GM12878 (cell line): Measurements from ENCODE around the gene PABPN1. TPM values are rescaled to one million over a fixed set of nuclear protein-coding genes. Genes with fewer than 3 reads are reported as not detected.

Experiments used
- BCL3 ChIP-seq: IDR thresholded peaks from 2 replicates; pipeline ENCODE4 v1.6.1; 2011; ENCODE audit warnings: borderline replicate concordance, low read depth, mild to moderate bottlenecking, moderate library complexity, low read length; ENCODE audit not compliant: insufficient read depth, poor library complexity, severe bottlenecking
- BHLHE40 ChIP-seq, 2 experiments: fragments of 450-650 bp in 1 of 2; IDR thresholded peaks; 2 replicates each; pipeline ENCODE4 v1.6.1; 2011 to 2017; ENCODE audit warnings: low read depth in 2 of 2, borderline replicate concordance in 1 of 2, improper control_type of control experiment in 1 of 2, low read length in 1 of 2, mild to moderate bottlenecking in 1 of 2
- DPF2 ChIP-seq: fragments of 450-650 bp; IDR thresholded peaks from 2 replicates; pipeline ENCODE4 v1.6.1; 2017; ENCODE audit warnings: mild to moderate bottlenecking
- GABPA ChIP-seq: IDR thresholded peaks from 2 replicates; pipeline ENCODE4 v1.6.1; 2014; ENCODE audit warnings: antibody characterized with exemption, low read depth, mild to moderate bottlenecking, inconsistent platforms
- MXI1 ChIP-seq: fragments of 150-350 bp; IDR thresholded peaks from 2 replicates; pipeline ENCODE4 v1.6.1; 2011; ENCODE audit warnings: low read depth, mild to moderate bottlenecking, inconsistent platforms, low read length, improper control_type of control experiment
- NR2F1 ChIP-seq: fragments of 450-650 bp; conservative IDR thresholded peaks from 2 replicates; pipeline ENCODE4 v1.6.1; 2017; ENCODE audit warnings: mild to moderate bottlenecking
- NRF1 ChIP-seq: conservative IDR thresholded peaks from 2 replicates; pipeline ENCODE4 v1.6.1; 2011; ENCODE audit warnings: mild to moderate bottlenecking, low read depth, low read length, improper control_type of control experiment
- POLR2A ChIP-seq: IDR thresholded peaks from 2 replicates; pipeline ENCODE4 v1.6.1; 2011; ENCODE audit warnings: low read depth, mild to moderate bottlenecking, low read length
- TAF1 ChIP-seq: IDR thresholded peaks from 2 replicates; pipeline ENCODE4 v1.6.1; 2011; ENCODE audit warnings: mild to moderate bottlenecking, low read depth, low read length, borderline replicate concordance
- ZBTB11 ChIP-seq: fragments of 450-650 bp; formaldehyde crosslinking; IDR thresholded peaks from 2 replicates; pipeline ENCODE4 v1.5.0; 2022; ENCODE audit warnings: mild to moderate bottlenecking, missing genetic modification characterization
- ZBTB4 ChIP-seq: fragments of 450-650 bp; formaldehyde crosslinking; IDR thresholded peaks from 2 replicates; pipeline ENCODE4 v1.4.0; 2022; ENCODE audit warnings: mild to moderate bottlenecking, moderate library complexity
- ZNF592 ChIP-seq: fragments of 450-650 bp; IDR thresholded peaks from 2 replicates; pipeline ENCODE4 v1.6.1; 2017; ENCODE audit warnings: mild to moderate bottlenecking, moderate library complexity
- polyA plus RNA-seq, 11 experiments: library from polyadenylated mRNA; depleted of rRNA in 4 of 11; unstranded in 6 of 11; stranded (reverse) in 5 of 11; fragments of >200 nt; fragmentation: Nextera tagmentation in 4 of 11; fragmentation: Illumina TruSeq in 1 of 11; extraction: Ambion mirVana in 4 of 11; extraction: Trizol in 1 of 11; gene quantifications; 1 replicate in 1 of 11; 2 replicates in 10 of 11; pipeline versions ENCODE4 v1.2.1 to v1.2.3, GENCODE V29; 2011 to 2016; ENCODE audit warnings: inconsistent platforms in 2 of 11, missing spikeins in 2 of 11, low read depth in 1 of 11
- total RNA-seq, 4 experiments: library from RNA; depleted of rRNA in 3 of 4; stranded (reverse); fragments of >200 nt in 3 of 4; fragmentation: Illumina TruSeq in 1 of 4; extraction: Trizol in 1 of 4; gene quantifications; 2 replicates each; pipeline versions ENCODE4 v1.2.1 to v1.2.3, GENCODE V29; 2013 to 2021
- TF ChIP-seq, protein P1 (sequence below): IDR thresholded peaks from 2 replicates; pipeline ENCODE4 v1.6.1; 2012; ENCODE audit warnings: low read length, inconsistent platforms
- TF ChIP-seq, protein P2 (sequence below): fragments of 450-650 bp; conservative IDR thresholded peaks from 2 replicates; pipeline ENCODE4 v1.6.1; 2017; ENCODE audit warnings: mild to moderate bottlenecking, moderate library complexity

Gene PABPN1
- total and polyA plus RNA-seq, 10 of the 15 experiments (the other 5 are each of a cell fraction or from before 2014, with no cell fraction given), result 31.3 to 248 (median 103) TPM

GRCh38 chr14:23301969-23302289 is 19.3 kb upstream of the PABPN1 start (continued):
- TF ChIP-seq NR2F1, result no peak
- TF ChIP-seq MXI1, result 0 out of 2 replicates have a peak, but pooled peaks have one; percentile 7
- no peak for TF ChIP-seq ZBTB11 (CRISPR knock-in tag)
- TF ChIP-seq, protein P1, sequence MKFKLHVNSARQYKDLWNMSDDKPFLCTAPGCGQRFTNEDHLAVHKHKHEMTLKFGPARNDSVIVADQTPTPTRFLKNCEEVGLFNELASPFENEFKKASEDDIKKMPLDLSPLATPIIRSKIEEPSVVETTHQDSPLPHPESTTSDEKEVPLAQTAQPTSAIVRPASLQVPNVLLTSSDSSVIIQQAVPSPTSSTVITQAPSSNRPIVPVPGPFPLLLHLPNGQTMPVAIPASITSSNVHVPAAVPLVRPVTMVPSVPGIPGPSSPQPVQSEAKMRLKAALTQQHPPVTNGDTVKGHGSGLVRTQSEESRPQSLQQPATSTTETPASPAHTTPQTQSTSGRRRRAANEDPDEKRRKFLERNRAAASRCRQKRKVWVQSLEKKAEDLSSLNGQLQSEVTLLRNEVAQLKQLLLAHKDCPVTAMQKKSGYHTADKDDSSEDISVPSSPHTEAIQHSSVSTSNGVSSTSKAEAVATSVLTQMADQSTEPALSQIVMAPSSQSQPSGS, result no peak
- TF ChIP-seq BHLHE40 (IDR thresholded peaks at IDR 0.05; ENCODE audit: borderline replicate concordance in 1 of 2, low read depth in 2 of 2, low read length in 1 of 2), result no peak; a peak in 1 of 4 replicates
- no peak for TF ChIP-seq TAF1
- TF ChIP-seq ZNF592, result no peak
- TF ChIP-seq BCL3, result no peak
- TF ChIP-seq GABPA, result no peak
- no peak for TF ChIP-seq NRF1
- TF ChIP-seq POLR2A, result peak; percentile 69; the same call in 1 of the 2 replicates
- TF ChIP-seq DPF2, result no peak
- TF ChIP-seq, protein P2, sequence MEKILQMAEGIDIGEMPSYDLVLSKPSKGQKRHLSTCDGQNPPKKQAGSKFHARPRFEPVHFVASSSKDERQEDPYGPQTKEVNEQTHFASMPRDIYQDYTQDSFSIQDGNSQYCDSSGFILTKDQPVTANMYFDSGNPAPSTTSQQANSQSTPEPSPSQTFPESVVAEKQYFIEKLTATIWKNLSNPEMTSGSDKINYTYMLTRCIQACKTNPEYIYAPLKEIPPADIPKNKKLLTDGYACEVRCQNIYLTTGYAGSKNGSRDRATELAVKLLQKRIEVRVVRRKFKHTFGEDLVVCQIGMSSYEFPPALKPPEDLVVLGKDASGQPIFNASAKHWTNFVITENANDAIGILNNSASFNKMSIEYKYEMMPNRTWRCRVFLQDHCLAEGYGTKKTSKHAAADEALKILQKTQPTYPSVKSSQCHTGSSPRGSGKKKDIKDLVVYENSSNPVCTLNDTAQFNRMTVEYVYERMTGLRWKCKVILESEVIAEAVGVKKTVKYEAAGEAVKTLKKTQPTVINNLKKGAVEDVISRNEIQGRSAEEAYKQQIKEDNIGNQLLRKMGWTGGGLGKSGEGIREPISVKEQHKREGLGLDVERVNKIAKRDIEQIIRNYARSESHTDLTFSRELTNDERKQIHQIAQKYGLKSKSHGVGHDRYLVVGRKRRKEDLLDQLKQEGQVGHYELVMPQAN, result peak; percentile 55
- TF ChIP-seq ZBTB4 (CRISPR knock-in tag), result no peak
